Umbilical cord (tissue), 2 donors: ENCODE measurements around the gene GAGE13. TPM values are rescaled to one million over a fixed set of nuclear protein-coding genes. Genes with fewer than 3 reads are reported as not detected.
"Not testable (repeated sequence)": the region's sequence is repeated elsewhere in the genome, so short reads cannot be mapped to it uniquely, and the experiment has no call there.

Experiments used
- DNase-seq: peaks from one replicate; pipeline ENCODE4 v3.0.0-alpha.2; 2015; ENCODE audit warnings: low spot score
- total RNA-seq: library from RNA; depleted of rRNA; stranded (reverse); fragments of >200 nt; gene quantifications from one replicate; pipeline ENCODE4 v1.2.3, GENCODE V29; 2014; ENCODE audit warnings: low replicate concordance; ENCODE audit not compliant: insufficient read depth

GAGE13 gene, protein sequence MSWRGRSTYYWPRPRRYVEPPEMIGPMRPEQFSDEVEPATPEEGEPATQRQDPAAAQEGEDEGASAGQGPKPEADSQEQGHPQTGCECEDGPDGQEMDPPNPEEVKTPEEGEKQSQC
- not detected for total RNA-seq

GRCh38 chrX:49331282-49331681 is at the start of gene GAGE13:
Gene GAGE13, plus strand, starts transcription at chrX:49331582. Its CDS starts 1,156 bp downstream, at chrX:49332738.
- DNase-seq: not testable (repeated sequence)

DNA sequence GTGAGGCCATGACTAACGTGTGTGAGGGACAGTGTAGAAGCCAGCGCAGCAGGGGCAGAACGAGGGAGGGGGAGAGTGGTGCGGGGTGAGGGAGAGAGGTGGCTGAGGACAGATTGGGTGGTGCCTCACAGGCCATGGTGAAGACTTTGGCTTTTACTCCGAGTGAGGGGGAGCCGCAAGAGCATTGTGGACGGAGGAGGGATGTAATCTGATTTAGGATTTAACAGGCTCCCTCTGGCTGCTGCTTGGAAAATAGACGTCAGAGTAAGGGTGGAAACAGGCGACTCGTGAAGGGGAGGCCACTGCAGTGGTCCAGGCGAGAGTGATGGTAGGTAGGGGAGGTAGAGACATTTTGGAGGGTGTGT is 48.8 kb upstream of the GAGE13 start:
- DNase-seq: peak; percentile 59

- DNase-seq: no peak
Observed at GRCh38 chrX:49284212-49284611, 47.2 kb upstream of the GAGE13 start.

DNA sequence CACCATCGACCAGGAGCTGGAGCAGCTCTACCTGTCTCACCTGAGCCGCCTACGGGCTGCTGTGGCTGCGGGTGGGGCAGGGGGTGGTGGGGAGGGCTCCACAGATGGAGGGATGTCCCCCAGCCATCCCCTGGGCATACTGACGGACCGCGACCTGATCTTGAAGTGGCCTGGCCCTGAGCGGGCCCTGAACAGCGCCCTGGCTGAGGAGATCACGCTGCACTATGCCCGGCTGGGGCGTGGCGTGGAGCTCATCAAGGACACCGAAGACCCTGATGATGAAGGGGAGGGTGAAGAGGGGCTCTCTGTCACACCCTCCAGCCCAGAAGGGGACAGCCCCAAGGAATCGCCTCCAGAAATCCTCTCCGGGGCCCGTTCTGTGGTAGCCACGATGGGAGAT is 45.2 kb upstream of the GAGE13 start:
- no peak for DNase-seq

- no peak for DNase-seq
Observed at GRCh38 chrX:49286581-49286980, 44.8 kb upstream of the GAGE13 start.

GRCh38 chrX:49287665-49288064 is 43.7 kb upstream of the GAGE13 start:
- DNase-seq: no peak

- no peak for DNase-seq
Observed at GRCh38 chrX:49290215-49290614, 41.2 kb upstream of the GAGE13 start.

GRCh38 chrX:49291615-49292337 is 39.6 kb upstream of the GAGE13 start:
- DNase-seq: peak; percentile 57

DNA sequence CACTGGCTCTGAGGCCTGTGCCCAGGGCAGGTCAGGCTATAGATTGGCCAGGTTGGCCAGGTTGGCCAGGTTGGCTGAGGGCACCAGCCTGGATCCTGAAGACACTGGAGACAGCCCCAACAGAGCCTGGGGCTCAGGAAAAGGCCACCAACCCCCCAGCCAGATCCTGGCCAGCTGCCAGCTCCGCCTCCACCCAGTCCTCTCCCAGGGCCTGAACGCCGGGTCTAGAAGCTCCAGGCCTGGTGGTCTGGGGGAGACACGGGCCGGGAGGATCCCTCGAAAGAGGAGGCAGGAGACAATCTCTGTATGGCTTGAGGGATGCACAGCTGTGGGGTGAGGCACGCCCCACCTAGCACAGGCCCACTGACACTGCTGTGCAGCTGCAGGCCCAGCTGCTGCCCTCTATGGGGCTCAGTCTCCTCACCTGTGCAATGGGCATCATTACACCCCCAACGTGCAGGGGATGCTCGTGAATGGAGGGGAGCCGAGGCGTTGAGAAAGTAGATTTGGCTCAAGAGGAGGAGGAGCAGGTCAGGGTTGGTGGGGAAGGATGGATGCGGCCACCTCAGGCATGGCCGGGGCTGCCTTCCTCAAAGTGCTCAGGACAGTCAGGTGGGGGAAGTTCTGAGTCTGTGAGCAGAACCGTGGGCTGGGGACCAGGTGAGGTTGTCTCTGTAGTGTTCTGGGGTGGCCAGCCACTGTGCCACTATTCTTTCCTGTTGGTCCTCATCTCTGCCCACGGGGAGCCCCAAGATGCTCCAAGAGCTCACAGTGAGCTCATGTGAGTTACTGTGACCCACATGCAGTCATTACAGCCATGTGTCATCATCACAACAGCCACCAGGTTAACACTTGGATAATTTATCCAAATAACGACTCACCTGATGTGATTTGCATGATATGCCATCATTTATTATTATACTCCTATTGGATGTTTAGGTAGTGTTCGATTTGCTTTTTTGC is 38.7 kb upstream of the GAGE13 start:
- no peak for DNase-seq

- not testable (repeated sequence) for DNase-seq
Observed at GRCh38 chrX:49299293-49299692, 32.1 kb upstream of the GAGE13 start.

DNA sequence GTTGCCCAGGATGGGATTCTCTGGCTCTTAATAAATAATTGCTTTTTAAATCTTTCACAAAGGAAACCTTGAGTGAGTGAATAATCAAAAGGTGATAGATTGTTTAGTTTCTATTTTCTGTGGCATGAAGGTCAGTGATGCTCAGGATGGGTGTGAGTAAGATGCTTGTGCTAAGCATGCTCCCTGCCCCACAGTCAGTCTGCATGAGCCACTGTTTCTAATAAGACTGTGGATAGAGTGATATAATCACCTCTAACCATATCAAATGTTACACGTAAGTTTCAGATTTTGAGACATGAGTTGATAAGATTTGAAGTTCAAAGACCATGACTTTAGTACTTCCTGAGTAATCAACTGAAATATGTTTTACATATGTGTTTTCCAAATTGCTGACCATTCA is 30.7 kb upstream of the GAGE13 start:
- DNase-seq: no peak

GRCh38 chrX:49303346-49303745 is 28.0 kb upstream of the GAGE13 start, which contains the start of gene GAGE10:
Gene GAGE10, plus strand, starts transcription at chrX:49303646. Its CDS starts 1,214 bp downstream, at chrX:49304860.
- DNase-seq: no peak

GRCh38 chrX:49307775-49308174 is 23.6 kb upstream of the GAGE13 start:
- DNase-seq: not testable (repeated sequence)

- peak; percentile 19 for DNase-seq
Observed at GRCh38 chrX:49308604-49309269, 22.6 kb upstream of the GAGE13 start.

- DNase-seq: peak; percentile 58
Observed at GRCh38 chrX:49309401-49309981, 21.9 kb upstream of the GAGE13 start.

GRCh38 chrX:49310371-49310770 is 21.0 kb upstream of the GAGE13 start:
- no peak for DNase-seq

DNA sequence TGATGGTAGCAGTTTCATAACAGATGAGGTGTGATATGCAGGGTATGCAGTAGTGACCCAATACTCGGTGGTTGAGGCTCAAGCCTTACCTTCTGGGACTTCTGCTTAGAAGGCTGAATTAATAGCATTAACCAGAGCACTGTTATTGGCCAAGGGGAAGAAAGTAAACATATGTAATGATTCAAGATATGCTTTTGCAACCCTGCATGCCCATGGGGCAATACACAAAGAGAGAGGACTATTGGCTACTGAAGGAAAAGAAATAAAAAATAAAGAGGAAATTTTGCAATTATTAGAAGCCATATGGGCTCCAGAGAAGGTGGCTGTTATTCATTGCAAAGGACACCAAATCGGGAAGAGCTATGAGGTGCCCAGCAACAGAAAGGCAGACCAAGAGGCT is 19.2 kb upstream of the GAGE13 start:
- no peak for DNase-seq

DNA sequence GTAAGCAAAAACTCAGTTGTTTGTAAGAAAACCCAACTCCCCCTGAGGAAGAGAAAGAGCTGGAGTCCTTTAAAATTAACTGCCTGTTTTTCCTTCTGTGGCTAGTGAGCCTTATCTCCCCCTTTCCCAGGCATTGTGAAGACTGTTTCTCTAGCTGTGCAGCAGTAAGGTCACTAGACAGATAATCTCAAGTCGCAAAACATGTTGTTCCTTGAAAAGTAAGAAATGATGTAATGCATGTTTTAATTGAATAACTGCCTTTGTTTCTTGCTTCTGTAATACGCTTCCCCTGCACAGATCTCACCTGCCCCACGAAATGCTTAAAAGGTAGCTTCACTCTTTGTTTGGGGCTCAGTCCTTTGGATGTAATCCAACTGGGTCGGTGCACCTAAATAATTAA is 15.3 kb upstream of the GAGE13 start:
- no peak for DNase-seq

DNA sequence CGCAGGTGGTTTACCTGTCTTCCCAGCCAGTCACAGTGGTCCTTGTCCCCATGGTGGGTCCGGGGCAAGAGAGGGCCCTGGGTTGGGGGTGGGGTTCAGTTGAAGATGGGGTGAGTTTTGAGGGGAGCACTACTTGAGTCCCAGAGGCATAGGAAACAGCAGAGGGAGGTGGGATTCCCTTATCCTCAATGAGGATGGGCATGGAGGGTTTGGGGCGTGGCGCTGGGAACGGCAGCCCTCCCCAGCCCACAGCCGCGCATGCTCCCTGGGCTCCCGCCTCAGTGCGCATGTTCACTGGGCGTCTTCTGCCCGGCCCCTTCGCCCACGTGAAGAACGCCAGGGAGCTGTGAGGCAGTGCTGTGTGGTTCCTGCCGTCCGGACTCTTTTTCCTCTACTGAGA is 9.6 kb upstream of the GAGE13 start, which contains the start of gene GAGE12J:
Gene GAGE12J, plus strand, starts transcription at position 301 of the 400 bp plus-strand sequence. CDS start 1,157 bp downstream, outside the sequence.
- DNase-seq: not testable (repeated sequence)

GRCh38 chrX:49322266-49322665 is 9.1 kb upstream of the GAGE13 start:
- DNase-seq: not testable (repeated sequence)

- DNase-seq: not testable (repeated sequence)
Observed at GRCh38 chrX:49323735-49324134, 7.6 kb upstream of the GAGE13 start.
